HepG2 (cell line): ENCODE measurements around the gene RTEL1. TPM values are rescaled to one million over a fixed set of nuclear protein-coding genes. Genes with fewer than 3 reads are reported as not detected.

ENCODE experiments used
- CSRNP2 ChIP-seq: sonication (generic); formaldehyde crosslinking; conservative IDR thresholded peaks from 2 replicates; pipeline ENCODE4 v1.8.0; 2022; ENCODE audit warnings: low read depth, missing genetic modification reagents
- FOXC1 ChIP-seq: sonication (generic); formaldehyde crosslinking; IDR thresholded peaks from 2 replicates; pipeline ENCODE4 v1.8.0; 2022; ENCODE audit warnings: mild to moderate bottlenecking, missing genetic modification reagents, borderline replicate concordance
- FOXO1 ChIP-seq: sonication (generic); formaldehyde crosslinking; IDR thresholded peaks from 2 replicates; pipeline ENCODE4 v1.4.0; 2020; ENCODE audit warnings: missing genetic modification reagents
- HIVEP1 ChIP-seq: sonication (generic); formaldehyde crosslinking; IDR thresholded peaks from 2 replicates; pipeline ENCODE4 v1.4.0; 2020; ENCODE audit warnings: mild to moderate bottlenecking, missing genetic modification reagents
- ISX ChIP-seq: sonication (generic); formaldehyde crosslinking; conservative IDR thresholded peaks from 2 replicates; pipeline ENCODE4 v1.5.0; 2020; ENCODE audit warnings: missing genetic modification reagents
- LRRFIP1 ChIP-seq: sonication (generic); formaldehyde crosslinking; conservative IDR thresholded peaks from 2 replicates; pipeline ENCODE4 v1.4.0; 2020; ENCODE audit warnings: missing genetic modification reagents
- MAFG ChIP-seq: sonication (generic); formaldehyde crosslinking; IDR thresholded peaks from 2 replicates; pipeline ENCODE4 v1.5.1; 2020; ENCODE audit warnings: mild to moderate bottlenecking, missing genetic modification reagents
- MED1 ChIP-seq: sonication (generic); formaldehyde crosslinking; IDR thresholded peaks from 2 replicates; pipeline ENCODE4 v1.4.0; 2020; ENCODE audit warnings: missing genetic modification reagents
- NFKBIZ ChIP-seq: IDR thresholded peaks from 2 replicates; pipeline ENCODE4 v1.6.1; 2018; ENCODE audit warnings: missing genetic modification reagents, missing compliant biosample characterization
- NR3C1 ChIP-seq: sonication (generic); formaldehyde crosslinking; IDR thresholded peaks from 2 replicates; pipeline ENCODE4 v1.4.0; 2020; ENCODE audit warnings: missing genetic modification reagents
- PHF20 ChIP-seq: sonication (generic); formaldehyde crosslinking; IDR thresholded peaks from 2 replicates; pipeline ENCODE4 v1.5.0; 2020; ENCODE audit warnings: mild to moderate bottlenecking, missing genetic modification reagents
- POGZ ChIP-seq: sonication (generic); formaldehyde crosslinking; IDR thresholded peaks from 2 replicates; pipeline ENCODE4 v1.4.0; 2020; ENCODE audit warnings: mild to moderate bottlenecking, missing genetic modification reagents
- RFXAP ChIP-seq: sonication (generic); formaldehyde crosslinking; IDR thresholded peaks from 2 replicates; pipeline ENCODE4 v1.4.0; 2020; ENCODE audit warnings: missing genetic modification reagents, borderline replicate concordance
- SOX5 ChIP-seq: IDR thresholded peaks from 2 replicates; pipeline ENCODE4 v1.6.1; 2016; ENCODE audit warnings: borderline replicate concordance
- THAP11 ChIP-seq: IDR thresholded peaks from 2 replicates; pipeline ENCODE4 v1.6.1; 2016; ENCODE audit warnings: missing biosample characterization, missing genetic modification reagents
- YEATS2 ChIP-seq: sonication (generic); formaldehyde crosslinking; IDR thresholded peaks from 2 replicates; pipeline ENCODE4 v1.4.0; 2020; ENCODE audit warnings: missing genetic modification reagents, borderline replicate concordance
- ZNF263 ChIP-seq: sonication (generic); formaldehyde crosslinking; IDR thresholded peaks from 2 replicates; pipeline ENCODE4 v1.4.0; 2020; ENCODE audit warnings: missing genetic modification reagents
- ZNF501 ChIP-seq: sonication (generic); formaldehyde crosslinking; IDR thresholded peaks from 2 replicates; pipeline ENCODE4 v1.5.1; 2020; ENCODE audit warnings: mild to moderate bottlenecking, moderate library complexity, missing genetic modification reagents
- ZNF646 ChIP-seq: sonication (generic); formaldehyde crosslinking; IDR thresholded peaks from 2 replicates; pipeline ENCODE4 v1.9.0; 2021; ENCODE audit warnings: mild to moderate bottlenecking, missing genetic modification reagents
- ZNF891 ChIP-seq: sonication (generic); formaldehyde crosslinking; IDR thresholded peaks from 2 replicates; pipeline ENCODE4 v1.5.0; 2020; ENCODE audit warnings: mild to moderate bottlenecking, missing genetic modification reagents
- polyA plus RNA-seq, 8 experiments: library from polyadenylated mRNA; depleted of rRNA in 3 of 8; stranded (reverse) in 7 of 8; unstranded in 1 of 8; fragments of >200 nt; fragmentation: Illumina TruSeq in 4 of 8; extraction: Trizol in 4 of 8; gene quantifications; 2 replicates each; pipeline versions ENCODE4 v1.2.1 to v1.2.3, GENCODE V29; 2011 to 2016; ENCODE audit warnings: low read depth in 4 of 8, missing spikeins in 1 of 8, mixed read lengths in 1 of 8; ENCODE audit not compliant: insufficient read depth in 1 of 8
- total RNA-seq, 5 experiments: library from RNA; depleted of rRNA; stranded (reverse); fragments of >200 nt; fragmentation: Illumina TruSeq; extraction: Trizol; gene quantifications; 2 replicates each; pipeline ENCODE4 v1.2.3, GENCODE V29; 2016; ENCODE audit warnings: low read depth in 1 of 5

The RTEL1 gene
- total and polyA plus RNA-seq, 2 of the 13 experiments (the other 11 are each of a cell fraction or from before 2014, with no cell fraction given) = 21.8 to 36.4 TPM

GRCh38 chr20:63627129-63627750 lies 30.9 kb upstream of the RTEL1 start (continued):
- TF ChIP-seq MED1 (CRISPR knock-in tag) (peak; percentile 89), FOXC1 (CRISPR knock-in tag) (peak; percentile 98), THAP11 (CRISPR knock-in tag) (peak; percentile 68), ZNF501 (CRISPR knock-in tag) (peak; percentile 83), ZNF646 (CRISPR knock-in tag) (no peak), ISX (CRISPR knock-in tag) (peak; percentile 81; the same call in 1 of the 2 replicates), YEATS2 (CRISPR knock-in tag) (peak; percentile 79; the same call in 1 of the 2 replicates), FOXO1 (CRISPR knock-in tag) (peak; percentile 84), ZNF263 (CRISPR knock-in tag) (peak; percentile 88), CSRNP2 (peak; percentile 92), MAFG (0 out of 2 replicates have a peak, but pooled peaks have one; percentile 56), RFXAP (peak; percentile 93), LRRFIP1 (no peak), NFKBIZ (CRISPR knock-in tag) (peak; percentile 51; the same call in 1 of the 2 replicates), HIVEP1 (CRISPR knock-in tag) (peak; percentile 76; the same call in 1 of the 2 replicates), ZNF891 (CRISPR knock-in tag) (peak; percentile 92), POGZ (peak; percentile 53; the same call in 1 of the 2 replicates), PHF20 (peak; percentile 58; the same call in 1 of the 2 replicates), NR3C1 (CRISPR knock-in tag) (no peak), SOX5 (CRISPR knock-in tag) (peak; percentile 45; the same call in 1 of the 2 replicates)
